Ascending aorta (tissue), 2 donors: Measurements from ENCODE around the gene APBA2. TPM values are rescaled to one million over a fixed set of nuclear protein-coding genes. Genes with fewer than 3 reads are reported as not detected.
A peak's percentile ranks its signal among the peaks of the same experiment; 100 is the strongest.

Source experiments
- DNase-seq, 2 donors: peaks; one replicate each; pipeline ENCODE4 v3.0.0-alpha.2; 2019; ENCODE audit warnings: low spot score in 2 of 2
- H3K27ac ChIP-seq, 2 donors: fragments of 200-600 bp; sonication (generic); one replicate each; pipeline ENCODE4 v1.5.1; 2016 to 2017; ENCODE audit warnings: mild to moderate bottlenecking in 1 of 2
- H3K27me3 ChIP-seq: fragments of 200-600 bp; sonication (generic); one replicate; pipeline ENCODE4 v1.5.1; 2017
- H3K36me3 ChIP-seq, 2 donors: fragments of 200-600 bp; sonication (generic); one replicate each; pipeline ENCODE4 v1.5.1; 2016
- H3K4me1 ChIP-seq, 2 donors: fragments of 200-600 bp; sonication (generic); one replicate each; pipeline ENCODE4 v1.5.1; 2016 to 2017; ENCODE audit warnings: mild to moderate bottlenecking in 1 of 2
- H3K4me3 ChIP-seq, 2 donors: fragments of 200-600 bp; sonication (generic); one replicate each; pipeline ENCODE4 v1.5.1; 2016 to 2017; ENCODE audit warnings: mild to moderate bottlenecking in 1 of 2
- H3K9me3 ChIP-seq, 2 donors: fragments of 200-600 bp; sonication (generic); one replicate each; pipeline ENCODE4 v1.5.1; 2016
- CTCF ChIP-seq, 3 experiments: fragments of 200-600 bp in 2 of 3; fragments of 450-650 bp in 1 of 3; sonication (generic) in 2 of 3; IDR thresholded peaks; one replicate each; pipeline ENCODE4 v1.5.1; 2016 to 2019; ENCODE audit warnings: antibody characterized with exemption in 3 of 3, mild to moderate bottlenecking in 1 of 3, moderate library complexity in 1 of 3
- intact Hi-C: fragments of 100-400 bp; cut with DNase I; formaldehyde crosslinking; loops from one replicate; pipeline ENCODE4 v1.15.1; 2023
- total RNA-seq: library from RNA; depleted of rRNA; stranded (reverse); fragments of >200 nt; gene quantifications from one replicate; pipeline ENCODE4 v1.1.0, GENCODE V29; 2016

Gene APBA2
- total RNA-seq, 1 donor from 2014 or later: 2.4 TPM

GRCh38 chr15:28948036-28948435 is 62.3 kb downstream of the APBA2 start:
- H3K36me3 ChIP-seq: no peaks in the 10 kb centered on the region
- no peaks in the 10 kb centered on the region for H3K9me3 ChIP-seq
- intact Hi-C loops: no loop called here
- no peak for TF ChIP-seq CTCF (IDR thresholded peaks at IDR 0.05)
- no peak overlapping the region for H3K27ac ChIP-seq
- H3K27me3 ChIP-seq: no peaks in the 10 kb centered on the region
- no peaks in the 10 kb centered on the region for H3K4me1 ChIP-seq
- no peak overlapping the region for H3K4me3 ChIP-seq
- peak in 1 of 2 donors; percentile 19 for DNase-seq

GRCh38 chr15:28950916-28951315 is 65.1 kb downstream of the APBA2 start:
- TF ChIP-seq CTCF (IDR thresholded peaks at IDR 0.05): no peak
- no peak for DNase-seq
- intact Hi-C loops: no loop called here

GRCh38 chr15:28952666-28953491 is 67.1 kb downstream of the APBA2 start:
- no peaks in the 10 kb centered on the region for H3K27me3 ChIP-seq
- intact Hi-C loops: no loop called here
- no peaks in the 10 kb centered on the region for H3K4me1 ChIP-seq
- no peak overlapping the region for H3K4me3 ChIP-seq
- no peaks in the 10 kb centered on the region for H3K36me3 ChIP-seq
- no peak for TF ChIP-seq CTCF (IDR thresholded peaks at IDR 0.05)
- no peak overlapping the region for H3K27ac ChIP-seq
- H3K9me3 ChIP-seq: no peaks in the 10 kb centered on the region
- peak in 1 of 2 donors; percentile 9 for DNase-seq

More at GRCh38 chr15:28950916-28951315, 65.1 kb downstream of the APBA2 start:
- Histone ChIP-seq H3K27ac (no peak overlapping the region), H3K9me3 (no peaks in the 10 kb centered on the region), H3K27me3 (no peaks in the 10 kb centered on the region), H3K4me3 (no peak overlapping the region), H3K4me1 (no peaks in the 10 kb centered on the region), H3K36me3 (no peaks in the 10 kb centered on the region)

GRCh38 chr15:28953573-28954195 is 67.9 kb downstream of the APBA2 start:
- intact Hi-C loops: no loop called here
- TF ChIP-seq CTCF (IDR thresholded peaks at IDR 0.05): no peak
- H3K4me3 ChIP-seq: no peak overlapping the region
- H3K27me3 ChIP-seq: no peaks in the 10 kb centered on the region
- no peak overlapping the region for H3K27ac ChIP-seq
- no peaks in the 10 kb centered on the region for H3K4me1 ChIP-seq
- no peaks in the 10 kb centered on the region for H3K36me3 ChIP-seq
- peak in 1 of 2 donors; percentile 56 for DNase-seq
- H3K9me3 ChIP-seq: no peaks in the 10 kb centered on the region

- no peaks in the 10 kb centered on the region for H3K27me3 ChIP-seq
- intact Hi-C loops: no loop called here
- no peak for TF ChIP-seq CTCF (IDR thresholded peaks at IDR 0.05)
- H3K4me1 ChIP-seq: no peaks in the 10 kb centered on the region
- no peak overlapping the region for H3K4me3 ChIP-seq
- peak in 1 of 2 donors; percentile 38 for DNase-seq
- no peak overlapping the region for H3K27ac ChIP-seq
- H3K36me3 ChIP-seq: no peaks in the 10 kb centered on the region
- H3K9me3 ChIP-seq: no peaks in the 10 kb centered on the region
These were observed 68.8 kb downstream of the APBA2 start for GRCh38 chr15:28954466-28955159.
